Measurements from ENCODE around the gene SPRED3. TPM values are rescaled to one million over a fixed set of nuclear protein-coding genes. Genes with fewer than 3 reads are reported as not detected.
"Not testable (repeated sequence)": the region's sequence is repeated elsewhere in the genome, so short reads cannot be mapped to it uniquely, and the experiment has no call there.

Gene SPRED3
- total and polyA plus RNA-seq, 2 experiments from 2014 or later, result 2.3 to 4.0 TPM

DNA sequence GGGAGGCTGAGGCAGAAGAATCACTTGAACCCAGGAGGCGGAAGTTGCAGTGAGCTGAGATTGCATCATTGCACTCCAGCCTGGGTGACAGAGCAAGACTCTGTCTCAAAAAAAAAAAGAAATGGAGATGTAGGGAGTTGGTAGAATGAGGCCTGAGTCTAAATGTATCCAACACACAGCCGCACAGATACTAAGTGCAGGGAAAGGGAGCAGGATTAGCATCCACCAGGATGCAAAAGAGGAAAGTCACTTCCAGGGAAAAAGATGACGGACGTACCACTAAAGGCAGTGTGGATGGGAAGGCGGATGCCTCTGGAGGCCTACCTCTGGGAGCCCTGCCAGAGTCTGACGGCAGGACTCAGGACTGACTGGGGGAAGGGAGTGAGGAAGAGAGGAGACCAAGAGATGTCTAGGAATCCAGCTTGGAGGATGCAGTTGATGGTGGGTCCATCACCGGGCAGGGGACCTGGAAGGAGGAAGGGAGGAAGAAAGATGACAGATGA is 21.2 kb downstream of the SPRED3 start:
- TF ChIP-seq EZH2 (IDR thresholded peaks at IDR 0.05; ENCODE audit: borderline replicate concordance) (no peak), EZH2phosphoT487 (IDR thresholded peaks at IDR 0.05; ENCODE audit: low read depth, severe bottlenecking, unreplicated experiment) (no peak)
- TF ChIP-seq, protein P1, sequence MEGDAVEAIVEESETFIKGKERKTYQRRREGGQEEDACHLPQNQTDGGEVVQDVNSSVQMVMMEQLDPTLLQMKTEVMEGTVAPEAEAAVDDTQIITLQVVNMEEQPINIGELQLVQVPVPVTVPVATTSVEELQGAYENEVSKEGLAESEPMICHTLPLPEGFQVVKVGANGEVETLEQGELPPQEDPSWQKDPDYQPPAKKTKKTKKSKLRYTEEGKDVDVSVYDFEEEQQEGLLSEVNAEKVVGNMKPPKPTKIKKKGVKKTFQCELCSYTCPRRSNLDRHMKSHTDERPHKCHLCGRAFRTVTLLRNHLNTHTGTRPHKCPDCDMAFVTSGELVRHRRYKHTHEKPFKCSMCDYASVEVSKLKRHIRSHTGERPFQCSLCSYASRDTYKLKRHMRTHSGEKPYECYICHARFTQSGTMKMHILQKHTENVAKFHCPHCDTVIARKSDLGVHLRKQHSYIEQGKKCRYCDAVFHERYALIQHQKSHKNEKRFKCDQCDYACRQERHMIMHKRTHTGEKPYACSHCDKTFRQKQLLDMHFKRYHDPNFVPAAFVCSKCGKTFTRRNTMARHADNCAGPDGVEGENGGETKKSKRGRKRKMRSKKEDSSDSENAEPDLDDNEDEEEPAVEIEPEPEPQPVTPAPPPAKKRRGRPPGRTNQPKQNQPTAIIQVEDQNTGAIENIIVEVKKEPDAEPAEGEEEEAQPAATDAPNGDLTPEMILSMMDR (IDR thresholded peaks at IDR 0.05; ENCODE audit: poor library complexity), result no peak
- no peaks in the 10 kb centered on the region for H3K9me3 ChIP-seq (ENCODE audit: low read depth)
- no peak overlapping the region for H2AFZ ChIP-seq
- H4K20me1 ChIP-seq (ENCODE audit: insufficient read depth, poor library complexity, severe bottlenecking), result no peaks in the 10 kb centered on the region
- no peaks in the 10 kb centered on the region for H3K27me3 ChIP-seq
- no peaks in the 10 kb centered on the region for H3K9me2 ChIP-seq (replicated peaks; ENCODE audit: insufficient read depth)
- H3K4me1 ChIP-seq (ENCODE audit: insufficient read depth), result no peaks in the 10 kb centered on the region
- 80% methylated on average over 7 of the region's 7 CpGs for WGBS (ENCODE audit: low lambda C conversion rate, missing lambda C conversion rate)
- H3K27ac ChIP-seq, result no peak overlapping the region
- DNase-seq (ENCODE audit: low spot score), result no peak
- H3K4me2 ChIP-seq, result no peak overlapping the region
- H3K79me2 ChIP-seq, result no peaks in the 10 kb centered on the region
- H3K36me3 ChIP-seq (replicated peaks; ENCODE audit: insufficient read depth, low read depth), result no peaks in the 10 kb centered on the region
- H3K4me3 ChIP-seq, result no peak overlapping the region

DNA sequence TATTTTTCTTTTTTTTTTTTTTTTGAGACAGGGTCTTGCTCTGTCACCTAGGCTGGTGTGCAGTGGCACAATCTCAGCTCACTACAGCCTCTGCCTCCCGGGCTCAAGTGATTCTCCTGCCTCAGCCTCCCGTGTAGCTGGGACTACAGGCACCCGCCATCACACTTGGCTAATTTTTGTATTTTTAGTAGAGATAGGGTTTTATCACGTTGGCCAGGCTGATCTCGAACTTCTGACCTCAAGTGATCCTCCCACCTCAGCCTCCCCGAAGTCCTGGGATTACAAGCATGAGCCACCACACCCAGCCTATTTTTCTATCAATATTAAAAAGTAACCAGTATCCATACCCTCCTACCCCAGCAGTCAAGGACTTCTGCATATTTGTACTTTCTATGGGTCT is 21.9 kb downstream of the SPRED3 start:
- H3K4me2 ChIP-seq; H3K79me2 ChIP-seq; H2AFZ ChIP-seq; H3K27ac ChIP-seq; DNase-seq (ENCODE audit: low spot score); H3K4me3 ChIP-seq; H3K27me3 ChIP-seq; H3K4me1 ChIP-seq (ENCODE audit: insufficient read depth); H4K20me1 ChIP-seq (ENCODE audit: insufficient read depth, poor library complexity, severe bottlenecking); H3K36me3 ChIP-seq (replicated peaks; ENCODE audit: insufficient read depth, low read depth); H3K9me2 ChIP-seq (replicated peaks; ENCODE audit: insufficient read depth); H3K9me3 ChIP-seq (ENCODE audit: low read depth): not testable (repeated sequence)
- 95% methylated on average over 6 of the region's 6 CpGs for whole genome bisulfite sequencing (ENCODE audit: low lambda C conversion rate, missing lambda C conversion rate)

DNA sequence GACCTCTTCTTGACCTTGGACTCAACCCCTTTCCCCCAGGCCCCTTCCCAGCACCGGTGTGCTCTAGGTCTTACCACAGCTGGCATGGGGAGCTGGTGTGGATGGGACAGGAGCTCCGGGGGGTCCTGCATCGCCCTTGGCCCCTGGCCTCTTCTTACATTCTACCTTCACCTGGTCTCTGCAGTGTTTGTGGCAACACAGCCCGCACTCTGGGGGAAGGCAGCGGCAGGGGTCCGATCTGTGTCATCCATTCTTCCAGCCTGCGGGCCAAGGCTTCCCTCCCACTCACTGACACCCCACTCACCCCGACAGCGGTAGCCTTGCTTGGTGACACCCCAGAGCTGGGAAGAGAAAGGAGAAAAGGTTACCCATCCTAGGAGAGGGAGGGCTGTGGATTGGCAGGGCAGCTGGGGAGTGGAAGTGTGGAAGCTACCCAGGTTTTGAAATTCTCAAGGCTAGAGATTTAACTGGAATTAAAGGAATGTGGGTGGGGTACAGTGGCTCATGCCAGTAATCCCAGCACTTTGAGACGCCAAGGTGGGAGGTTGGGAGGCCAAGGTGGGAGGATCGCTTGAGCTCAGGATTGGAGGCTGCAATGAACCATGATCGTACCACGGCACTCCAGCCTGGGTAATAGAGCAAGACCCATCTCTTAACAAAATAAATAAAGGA is 22.7 kb downstream of the SPRED3 start:
- 93% methylated on average over 13 of the region's 13 CpGs for WGBS (ENCODE audit: low lambda C conversion rate, missing lambda C conversion rate)
- Histone ChIP-seq H3K4me1 (ENCODE audit: insufficient read depth) (no peaks in the 10 kb centered on the region), H3K9me2 (replicated peaks; ENCODE audit: insufficient read depth) (no peaks in the 10 kb centered on the region), H3K4me2 (no peak overlapping the region), H4K20me1 (ENCODE audit: insufficient read depth, poor library complexity, severe bottlenecking) (no peaks in the 10 kb centered on the region), H3K27me3 (no peaks in the 10 kb centered on the region), H3K36me3 (replicated peaks; ENCODE audit: insufficient read depth, low read depth) (no peaks in the 10 kb centered on the region), H2AFZ (no peak overlapping the region), H3K4me3 (no peak overlapping the region), H3K79me2 (no peaks in the 10 kb centered on the region), H3K9me3 (ENCODE audit: low read depth) (no peaks in the 10 kb centered on the region), H3K27ac (no peak overlapping the region)
- no peak for TF ChIP-seq EZH2 (IDR thresholded peaks at IDR 0.05; ENCODE audit: borderline replicate concordance)
- TF ChIP-seq EZH2phosphoT487 (IDR thresholded peaks at IDR 0.05; ENCODE audit: low read depth, severe bottlenecking, unreplicated experiment), result no peak
- TF ChIP-seq, protein P1 (IDR thresholded peaks at IDR 0.05; ENCODE audit: poor library complexity), result no peak
- DNase-seq (ENCODE audit: low spot score), result no peak

DNA sequence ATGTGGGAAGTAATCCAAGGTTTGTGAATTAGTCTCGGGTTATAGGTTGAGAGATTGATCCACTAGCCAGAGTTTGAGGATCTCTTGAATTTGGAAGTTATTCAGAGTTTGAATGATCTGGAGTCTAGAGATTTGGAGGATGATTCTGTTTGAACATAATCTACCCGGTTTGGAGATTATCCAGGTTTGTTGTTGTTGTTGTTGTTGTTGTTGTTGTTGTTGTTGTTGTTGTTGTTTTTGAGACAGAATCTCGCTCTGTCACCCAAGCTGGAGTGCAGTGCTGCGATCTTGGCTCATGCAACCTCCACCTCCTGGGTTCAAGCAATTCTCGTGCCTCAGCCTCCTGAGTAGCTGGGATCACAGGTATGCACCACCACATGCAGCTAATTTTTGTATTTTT is 23.4 kb downstream of the SPRED3 start:
- not testable (repeated sequence) for H3K27me3 ChIP-seq; H3K4me2 ChIP-seq; H3K9me2 ChIP-seq (replicated peaks; ENCODE audit: insufficient read depth); H3K4me3 ChIP-seq; H3K79me2 ChIP-seq; H4K20me1 ChIP-seq (ENCODE audit: insufficient read depth, poor library complexity, severe bottlenecking); H2AFZ ChIP-seq; DNase-seq (ENCODE audit: low spot score); H3K9me3 ChIP-seq (ENCODE audit: low read depth); H3K27ac ChIP-seq; H3K36me3 ChIP-seq (replicated peaks; ENCODE audit: insufficient read depth, low read depth); H3K4me1 ChIP-seq (ENCODE audit: insufficient read depth)
- WGBS (ENCODE audit: low lambda C conversion rate, missing lambda C conversion rate), result 95% methylated on average over 5 of the region's 5 CpGs

Measured in hepatocyte (in vitro differentiated cells).